ENCODE data around the gene IGF2.

The IGF2 gene

DNA sequence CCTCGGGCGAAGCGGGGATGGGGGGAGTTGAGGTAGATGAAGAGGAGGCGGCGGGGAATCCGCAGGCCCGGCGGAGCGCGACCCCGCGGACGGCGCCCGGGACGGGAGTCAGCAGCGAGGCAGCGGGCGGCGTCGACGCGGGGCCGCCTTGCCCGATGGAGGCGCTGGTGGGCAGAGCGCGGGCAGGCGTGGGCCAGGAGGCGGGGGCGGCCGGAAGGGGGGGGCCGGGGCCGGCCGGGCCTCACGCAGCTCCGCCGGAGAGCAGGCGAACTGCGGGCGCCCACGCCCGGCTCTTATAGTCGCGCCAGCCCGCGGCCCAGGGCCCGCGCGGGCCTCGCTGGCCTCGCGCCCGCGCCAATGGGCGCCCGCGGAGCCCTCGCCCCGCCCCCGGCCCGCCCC, at the start of gene IGF2:
TSS of gene IGF2 (minus strand) at position 267 of the 399 bp plus-strand sequence. CDS start 3,866 bp downstream, outside the sequence.
- no peak for DNase-seq (ENCODE audit: low read depth)
- no peak within 1 kb of the TSS for H3K4me3 ChIP-seq (replicated peaks; ENCODE audit: low read depth, low read length)
- TF ChIP-seq, protein P1, sequence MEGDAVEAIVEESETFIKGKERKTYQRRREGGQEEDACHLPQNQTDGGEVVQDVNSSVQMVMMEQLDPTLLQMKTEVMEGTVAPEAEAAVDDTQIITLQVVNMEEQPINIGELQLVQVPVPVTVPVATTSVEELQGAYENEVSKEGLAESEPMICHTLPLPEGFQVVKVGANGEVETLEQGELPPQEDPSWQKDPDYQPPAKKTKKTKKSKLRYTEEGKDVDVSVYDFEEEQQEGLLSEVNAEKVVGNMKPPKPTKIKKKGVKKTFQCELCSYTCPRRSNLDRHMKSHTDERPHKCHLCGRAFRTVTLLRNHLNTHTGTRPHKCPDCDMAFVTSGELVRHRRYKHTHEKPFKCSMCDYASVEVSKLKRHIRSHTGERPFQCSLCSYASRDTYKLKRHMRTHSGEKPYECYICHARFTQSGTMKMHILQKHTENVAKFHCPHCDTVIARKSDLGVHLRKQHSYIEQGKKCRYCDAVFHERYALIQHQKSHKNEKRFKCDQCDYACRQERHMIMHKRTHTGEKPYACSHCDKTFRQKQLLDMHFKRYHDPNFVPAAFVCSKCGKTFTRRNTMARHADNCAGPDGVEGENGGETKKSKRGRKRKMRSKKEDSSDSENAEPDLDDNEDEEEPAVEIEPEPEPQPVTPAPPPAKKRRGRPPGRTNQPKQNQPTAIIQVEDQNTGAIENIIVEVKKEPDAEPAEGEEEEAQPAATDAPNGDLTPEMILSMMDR (IDR thresholded peaks at IDR 0.05; ENCODE audit: low read length, missing control alignments) = no peak

DNA sequence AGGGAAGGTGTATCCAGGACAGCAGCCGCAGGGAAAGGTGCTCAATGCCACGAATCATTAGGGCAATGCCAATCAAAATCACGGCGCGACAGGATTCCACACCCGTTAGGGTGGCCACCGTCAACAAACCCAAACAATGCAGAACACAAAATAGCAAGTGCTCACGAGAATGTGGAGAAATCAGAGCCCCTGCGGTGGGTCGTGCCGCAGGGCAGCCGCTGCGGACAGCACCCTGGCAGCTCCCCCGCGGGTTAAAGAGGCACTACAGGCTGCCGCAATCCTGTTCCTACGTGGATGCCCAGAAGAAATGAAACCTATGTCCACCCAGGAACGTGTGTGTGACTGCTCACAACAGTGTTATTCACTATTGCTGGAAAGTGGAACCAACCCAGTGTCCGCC, 49.6 kb upstream of the IGF2 start:
- TF ChIP-seq, protein P1 (IDR thresholded peaks at IDR 0.05; ENCODE audit: low read length, missing control alignments) = no peak

GRCh38 chr11:2187280-2187707, 48.1 kb upstream of the IGF2 start:
- DNase-seq (ENCODE audit: low read depth) = no peak
- TF ChIP-seq, protein P1 (IDR thresholded peaks at IDR 0.05; ENCODE audit: low read length, missing control alignments) = no peak
- H3K4me3 ChIP-seq (replicated peaks; ENCODE audit: low read depth, low read length) = no peak overlapping the region

More for the DNA sequence above, 49.6 kb upstream of the IGF2 start:
- no peak for DNase-seq (ENCODE audit: low read depth)
- no peak overlapping the region for H3K4me3 ChIP-seq (replicated peaks; ENCODE audit: low read depth, low read length)

DNA sequence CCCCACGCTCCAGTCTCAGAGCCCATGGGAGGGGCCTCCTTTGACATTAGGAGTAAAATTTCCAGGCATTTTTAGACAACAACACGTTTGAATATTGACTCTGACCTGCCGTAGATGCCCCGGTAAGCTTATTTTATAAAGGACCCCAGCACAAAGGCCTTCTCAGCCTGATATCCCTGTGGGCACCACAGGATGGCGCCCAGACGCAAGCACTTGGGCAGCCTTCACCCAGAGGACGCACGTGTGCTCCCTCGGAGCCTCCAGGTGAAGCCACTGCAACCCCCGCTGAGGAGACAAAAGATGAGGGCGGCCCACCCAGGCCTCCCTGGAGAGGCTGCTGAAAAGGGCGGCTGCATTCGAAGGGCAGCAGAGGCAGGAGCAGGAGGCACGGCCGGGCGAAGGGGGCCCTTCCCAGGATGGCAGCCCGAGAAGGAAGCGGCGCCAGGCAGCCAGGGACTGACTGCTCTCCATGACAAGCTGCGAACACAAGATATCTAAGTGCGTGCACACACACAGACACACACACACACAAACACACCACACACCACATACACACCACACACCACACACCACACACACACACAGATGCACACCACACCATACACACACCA, 47.6 kb upstream of the IGF2 start:
- TF ChIP-seq, protein P1 (IDR thresholded peaks at IDR 0.05; ENCODE audit: low read length, missing control alignments) = peak; percentile 33
- H3K4me3 ChIP-seq (replicated peaks; ENCODE audit: low read depth, low read length) = no peak overlapping the region
- peak; percentile 22 for DNase-seq (ENCODE audit: low read depth)

DNA sequence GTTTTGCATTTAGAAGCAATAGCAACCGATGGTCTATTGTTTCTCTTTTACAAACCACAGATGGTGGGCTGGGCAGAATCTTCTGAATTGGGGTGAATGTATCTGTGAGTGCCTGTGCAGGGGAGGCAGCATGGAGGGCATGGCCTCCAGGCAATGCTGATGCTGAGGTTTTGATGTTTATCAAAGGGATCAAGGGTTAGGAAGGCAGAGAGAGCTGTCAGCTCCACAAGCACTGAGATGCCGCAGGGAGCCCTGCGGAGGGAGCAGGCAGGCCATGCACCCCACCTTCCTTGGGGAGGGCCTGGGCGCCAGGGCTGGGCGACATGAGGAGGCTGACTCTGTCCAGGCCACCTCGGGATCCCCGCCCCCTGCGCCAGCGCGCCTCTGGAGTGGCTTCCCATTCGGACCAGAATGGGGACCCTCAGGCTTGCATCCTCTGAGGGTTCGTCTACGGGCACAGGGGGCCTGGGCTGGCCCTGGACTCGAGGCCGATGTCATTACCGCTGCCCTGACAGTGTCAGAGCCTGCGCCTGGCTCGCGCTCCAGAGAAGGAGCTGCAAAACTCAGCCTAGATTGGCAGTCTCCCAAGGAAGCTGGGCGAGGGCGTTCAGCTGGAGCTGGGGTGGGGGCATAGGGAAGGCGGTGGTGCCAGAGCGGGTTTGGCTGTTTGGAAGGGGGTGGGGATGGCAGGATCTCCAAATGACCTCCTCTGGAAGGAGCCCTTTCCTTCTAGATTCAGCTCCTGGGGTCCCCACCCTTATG, 46.3 kb upstream of the IGF2 start:
- TF ChIP-seq, protein P1 (IDR thresholded peaks at IDR 0.05; ENCODE audit: low read length, missing control alignments) = no peak
- no peak for DNase-seq (ENCODE audit: low read depth)
- no peak overlapping the region for H3K4me3 ChIP-seq (replicated peaks; ENCODE audit: low read depth, low read length)

GRCh38 chr11:2182692-2183474, 43.7 kb upstream of the IGF2 start:
- TF ChIP-seq, protein P1 (IDR thresholded peaks at IDR 0.05; ENCODE audit: low read length, missing control alignments) = no peak
- DNase-seq (ENCODE audit: low read depth) = no peak
- H3K4me3 ChIP-seq (replicated peaks; ENCODE audit: low read depth, low read length) = no peak overlapping the region
